Choroid plexus epithelial cell (primary cell): ENCODE measurements around the gene CFAP299.
A peak's percentile ranks its signal among the peaks of the same experiment; 100 is the strongest.
"Not testable (repeated sequence)": the region's sequence is repeated elsewhere in the genome, so short reads cannot be mapped to it uniquely, and the experiment has no call there.

Experiments used
- DNase-seq: peaks from one replicate; pipeline ENCODE4 v3.0.0-alpha.2; 2010; ENCODE audit warnings: low read depth
- H3K4me3 ChIP-seq: 2 replicates; pipeline ENCODE4 v1.5.1; 2011; ENCODE audit warnings: low read depth, mild to moderate bottlenecking, control low read depth, low read length, moderate library complexity
- TF ChIP-seq, protein P1 (sequence below): conservative IDR thresholded peaks from 2 replicates; pipeline ENCODE4 v1.5.1; 2011; ENCODE audit warnings: low read depth, mild to moderate bottlenecking, control low read depth, inconsistent platforms, low read length, moderate library complexity

Gene CFAP299

DNA sequence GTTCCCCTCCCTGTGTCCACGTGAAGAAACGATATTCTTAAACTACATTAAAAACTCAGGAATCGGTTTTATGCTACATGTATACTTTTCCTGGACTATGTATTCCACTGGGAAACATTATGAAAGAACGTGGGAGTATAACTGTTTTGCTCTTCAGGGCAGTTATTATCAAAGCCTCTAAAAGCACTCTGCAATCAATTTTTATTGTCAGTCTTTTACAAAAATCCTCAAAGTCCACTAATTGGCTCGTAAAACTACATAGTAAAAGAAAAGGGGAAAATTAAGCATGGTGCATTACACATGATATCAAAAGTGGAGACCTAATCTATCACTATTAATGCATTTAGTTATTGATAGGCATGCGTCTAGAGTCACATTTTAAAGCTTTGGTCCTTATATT, 11.4 kb upstream of the CFAP299 start:
- no peak overlapping the region for H3K4me3 ChIP-seq
- TF ChIP-seq, protein P1, sequence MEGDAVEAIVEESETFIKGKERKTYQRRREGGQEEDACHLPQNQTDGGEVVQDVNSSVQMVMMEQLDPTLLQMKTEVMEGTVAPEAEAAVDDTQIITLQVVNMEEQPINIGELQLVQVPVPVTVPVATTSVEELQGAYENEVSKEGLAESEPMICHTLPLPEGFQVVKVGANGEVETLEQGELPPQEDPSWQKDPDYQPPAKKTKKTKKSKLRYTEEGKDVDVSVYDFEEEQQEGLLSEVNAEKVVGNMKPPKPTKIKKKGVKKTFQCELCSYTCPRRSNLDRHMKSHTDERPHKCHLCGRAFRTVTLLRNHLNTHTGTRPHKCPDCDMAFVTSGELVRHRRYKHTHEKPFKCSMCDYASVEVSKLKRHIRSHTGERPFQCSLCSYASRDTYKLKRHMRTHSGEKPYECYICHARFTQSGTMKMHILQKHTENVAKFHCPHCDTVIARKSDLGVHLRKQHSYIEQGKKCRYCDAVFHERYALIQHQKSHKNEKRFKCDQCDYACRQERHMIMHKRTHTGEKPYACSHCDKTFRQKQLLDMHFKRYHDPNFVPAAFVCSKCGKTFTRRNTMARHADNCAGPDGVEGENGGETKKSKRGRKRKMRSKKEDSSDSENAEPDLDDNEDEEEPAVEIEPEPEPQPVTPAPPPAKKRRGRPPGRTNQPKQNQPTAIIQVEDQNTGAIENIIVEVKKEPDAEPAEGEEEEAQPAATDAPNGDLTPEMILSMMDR, result no peak
- DNase-seq, result no peak

DNA sequence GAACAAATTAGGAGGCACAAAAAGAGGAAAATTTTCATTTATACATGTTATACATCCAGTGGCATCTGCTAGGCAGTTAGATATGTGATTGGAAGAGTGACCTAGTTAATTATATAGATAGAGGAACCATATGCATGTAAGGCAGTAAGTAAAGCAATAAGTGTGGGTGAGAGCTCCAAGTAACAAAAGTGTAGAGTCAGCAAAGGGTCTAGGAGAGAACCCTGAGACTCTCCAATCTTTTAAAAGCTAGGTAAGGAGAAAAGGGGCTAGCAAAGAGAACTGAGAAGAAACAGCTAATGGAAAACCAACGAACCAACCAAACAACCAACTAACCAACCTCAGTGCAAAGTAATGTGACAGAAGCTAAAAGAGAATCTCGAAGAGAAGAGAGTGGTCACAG, 3.8 kb upstream of the CFAP299 start:
- no peak for DNase-seq
- no peak overlapping the region for H3K4me3 ChIP-seq
- TF ChIP-seq, protein P1, result no peak

DNA sequence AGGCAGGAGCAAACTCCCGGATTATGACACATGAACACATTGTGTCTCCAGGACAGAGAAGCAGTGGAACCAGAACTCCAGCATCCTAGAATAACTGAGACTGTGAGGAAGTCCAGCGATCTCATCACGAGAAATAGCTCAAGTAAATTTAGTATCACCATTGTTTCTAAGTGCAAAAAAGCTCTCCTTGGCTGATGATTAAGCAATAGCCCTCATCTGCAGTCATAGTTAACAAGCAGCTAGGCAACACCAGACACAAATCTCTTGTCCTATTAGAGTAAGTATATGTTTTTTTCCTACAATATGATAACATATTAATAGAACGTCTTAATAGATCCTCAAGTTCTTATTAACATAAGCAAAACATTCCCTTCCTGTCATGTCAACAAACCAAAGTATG, 2.4 kb upstream of the CFAP299 start:
- H3K4me3 ChIP-seq, result no peak overlapping the region
- DNase-seq, result peak; percentile 6
- TF ChIP-seq, protein P1, result no peak

DNA sequence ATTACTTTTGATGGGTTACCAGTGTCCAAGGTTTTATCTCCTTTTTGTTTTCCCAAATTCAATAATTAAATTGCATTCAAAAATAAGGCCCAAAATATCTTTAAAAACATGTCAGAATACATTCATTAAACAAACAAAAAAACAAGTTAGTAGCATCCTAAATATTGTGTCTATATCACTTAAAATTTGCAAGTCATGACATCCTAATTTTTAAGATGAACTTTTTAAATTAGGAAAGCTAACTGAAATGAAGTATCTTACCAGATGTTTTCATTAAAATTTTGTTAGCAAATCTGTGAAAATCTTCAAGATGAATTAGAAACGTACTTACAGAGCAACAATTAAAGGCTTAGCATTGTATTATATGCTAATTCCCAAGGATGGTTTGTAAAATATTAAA, 962 bp upstream of the CFAP299 start:
- H3K4me3 ChIP-seq, result no peak overlapping the region
- TF ChIP-seq, protein P1, result no peak
- no peak for DNase-seq

DNA sequence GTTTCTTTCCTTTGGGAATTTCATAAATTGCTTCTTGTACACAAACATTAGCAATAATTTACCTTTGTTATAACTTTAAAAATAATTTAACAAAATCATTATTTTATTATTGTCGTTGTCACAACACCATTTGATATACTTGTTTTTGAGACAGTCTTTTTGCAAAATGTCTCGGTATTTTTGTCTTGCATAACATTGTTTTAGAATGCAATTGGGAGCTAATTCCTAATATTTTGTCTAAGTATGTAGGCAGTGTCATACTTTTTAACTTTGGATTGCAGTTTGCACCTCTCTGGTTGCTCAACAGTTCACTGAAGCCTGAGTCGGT, 340 bp upstream of the CFAP299 start:
- DNase-seq, result no peak
- TF ChIP-seq, protein P1, result no peak

DNA sequence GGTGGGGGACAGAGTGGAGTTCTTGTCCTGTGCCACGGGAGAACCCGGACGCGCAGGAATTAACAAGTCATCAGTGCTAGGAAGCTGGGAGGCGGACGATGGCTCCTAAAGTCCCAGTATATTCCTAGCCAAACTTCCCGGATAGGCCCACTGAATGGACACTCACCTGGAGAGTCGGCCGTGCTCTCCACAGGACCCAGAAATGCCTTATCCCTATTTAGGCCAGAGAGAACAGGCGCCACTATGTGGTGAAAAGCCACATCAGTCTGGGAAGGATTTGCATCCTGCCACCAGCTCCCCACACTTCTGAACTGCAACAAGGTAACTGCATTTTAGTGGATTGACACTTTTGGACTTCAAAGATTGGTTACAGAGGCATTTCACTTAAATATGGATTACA, 1.1 kb downstream of the CFAP299 start:
- DNase-seq, result peak; percentile 39

More for the DNA sequence above, 340 bp upstream of the CFAP299 start:
- H3K4me3 ChIP-seq, result peak overlapping the region; percentile 68

DNA sequence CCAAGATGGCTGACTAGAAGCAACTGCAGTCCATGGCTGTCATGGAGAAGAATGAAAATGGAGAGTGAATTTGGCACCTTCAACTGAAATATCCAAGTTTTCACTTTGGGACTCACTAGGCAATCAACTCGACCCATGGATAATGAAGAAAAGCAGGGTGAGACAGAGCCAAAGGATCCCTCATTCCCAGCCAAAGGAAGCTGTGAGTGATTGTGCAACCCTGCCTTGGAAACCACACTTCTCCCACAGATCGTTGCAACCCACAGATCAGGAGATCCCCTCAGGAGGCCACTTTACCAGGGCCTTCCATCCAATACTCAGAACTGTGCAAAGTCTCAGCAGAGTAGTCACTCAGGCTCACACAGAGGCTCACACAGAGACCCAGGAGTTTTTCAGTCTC, 4.5 kb downstream of the CFAP299 start:
- TF ChIP-seq, protein P1, result no peak
- H3K4me3 ChIP-seq, result no peak overlapping the region
- no peak for DNase-seq

More for the DNA sequence above, 1.1 kb downstream of the CFAP299 start:
- H3K4me3 ChIP-seq, result no peak overlapping the region
- TF ChIP-seq, protein P1, result peak; percentile 56

DNA sequence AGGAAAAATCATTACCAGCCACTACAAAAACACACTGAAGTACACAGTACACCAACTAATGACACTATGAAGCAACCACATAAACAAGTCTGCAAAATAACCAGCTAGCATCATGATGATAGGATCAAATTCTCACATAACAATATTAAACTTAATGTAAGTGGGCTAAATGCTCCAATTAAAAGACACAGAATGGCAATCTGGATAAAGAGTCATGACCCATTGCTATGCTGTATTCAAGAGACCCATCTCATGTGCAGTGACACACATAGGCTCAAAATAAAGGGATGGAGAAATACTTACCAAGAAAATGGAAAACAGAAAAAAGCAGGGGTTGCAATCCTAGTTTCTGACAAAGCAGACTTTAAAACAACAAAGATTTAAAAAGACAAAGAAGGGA, 7.2 kb downstream of the CFAP299 start:
- not testable (repeated sequence) for DNase-seq, H3K4me3 ChIP-seq
